GM12878 (cell line): ENCODE measurements around the gene CAMKK2. TPM values are rescaled to one million over a fixed set of nuclear protein-coding genes. Genes with fewer than 3 reads are reported as not detected.

ENCODE experiments used
- ATAC-seq: fragments of 200-7000 bp; cut with Tn5 transposase; 3 replicates; pipeline ENCODE4 v1.9.1; 2020; ENCODE audit warnings: mild to moderate bottlenecking, moderate library complexity
- BruUV-seq: library from RNA; stranded (reverse); fragments of 400-500 nt; replicated peaks from 2 replicates; lab custom pipeline; 2021; lab: Mats Ljungman, UMichigan
- CTCF ChIA-PET: fragments of 300-600 bp; sonication (Branson Sonifier 250); formaldehyde crosslinking; extraction: SDS; loops from one replicate; lab custom pipeline; 2021; ENCODE audit warnings: inconsistent platforms; lab: Yijun Ruan, JAX
- POLR2A ChIA-PET: fragments of 350-600 bp; formaldehyde crosslinking; extraction: SDS; loops from one replicate; lab custom pipeline; 2021; ENCODE audit warnings: inconsistent platforms; lab: Charles Lee
- RAD21 ChIA-PET: fragments of 300-600 bp; sonication (Branson Sonifier 250); formaldehyde crosslinking; loops from one replicate; lab custom pipeline; 2023; ENCODE audit warnings: antibody characterized with exemption; ENCODE audit not compliant: unreplicated experiment; lab: Charles Lee
- SMC1A ChIA-PET: fragments of 300-600 bp; sonication (Branson Sonifier 250); formaldehyde crosslinking; loops from one replicate; lab custom pipeline; 2023; ENCODE audit not compliant: unreplicated experiment, uncharacterized antibody; lab: Charles Lee
- DNase-seq: peaks from one replicate; pipeline ENCODE4 v3.0.0-alpha.2; 2011; ENCODE audit warnings: low read depth, low spot score
- FAIRE-seq: peaks from 3 replicates; lab custom pipeline; 2011; peaks lifted over from hg19 to GRCh38; lab: Jason Lieb, UNC
- H2AFZ ChIP-seq: 2 replicates; pipeline ENCODE4 v1.6.0; 2011; ENCODE audit warnings: low read depth, low read length, control low read depth; ENCODE audit not compliant: control insufficient read depth
- H3K27ac ChIP-seq: 2 replicates; pipeline ENCODE4 v1.5.1; 2011; ENCODE audit warnings: control low read depth; ENCODE audit not compliant: control insufficient read depth, insufficient read depth
- H3K27me3 ChIP-seq, 2 experiments: replicated peaks in 1 of 2; 2 replicates each; pipeline versions ENCODE4 v1.6.0 to v1.6.1; 2011; ENCODE audit warnings: low read length in 1 of 2; ENCODE audit not compliant: control insufficient read depth in 2 of 2, insufficient read depth in 2 of 2
- H3K36me3 ChIP-seq, 2 experiments: 2 replicates each; pipeline ENCODE4 v1.5.1; 2011; ENCODE audit warnings: low read length in 1 of 2; ENCODE audit not compliant: control insufficient read depth in 2 of 2, insufficient read depth in 2 of 2
- H3K4me1 ChIP-seq: 2 replicates; pipeline ENCODE4 v1.6.1; 2011; ENCODE audit warnings: mild to moderate bottlenecking, low read length, moderate library complexity, mixed read lengths; ENCODE audit not compliant: control insufficient read depth, insufficient read depth
- H3K4me2 ChIP-seq: 2 replicates; pipeline ENCODE4 v1.6.0; 2011; ENCODE audit warnings: control low read depth; ENCODE audit not compliant: control insufficient read depth, insufficient read depth
- H3K4me3 ChIP-seq: fragments of 200-600 bp; sonication (generic); 2 replicates; pipeline ENCODE4 v1.5.1; 2016
- H3K79me2 ChIP-seq: 2 replicates; pipeline ENCODE4 v1.6.0; 2011; ENCODE audit warnings: low read length; ENCODE audit not compliant: control insufficient read depth, insufficient read depth
- H3K9ac ChIP-seq: 2 replicates; pipeline ENCODE4 v1.8.0; 2011; ENCODE audit warnings: low read length, control low read depth, mixed read lengths; ENCODE audit not compliant: control insufficient read depth, insufficient read depth
- H3K9me3 ChIP-seq: replicated peaks from 3 replicates; pipeline ENCODE4 v1.5.1; 2011; ENCODE audit warnings: mild to moderate bottlenecking, low read length; ENCODE audit not compliant: control insufficient read depth, insufficient read depth
- H4K20me1 ChIP-seq: 2 replicates; pipeline ENCODE4 v1.6.0; 2011; ENCODE audit not compliant: control insufficient read depth, insufficient read depth
- HCFC1 ChIP-seq: fragments of 150-350 bp; IDR thresholded peaks from 2 replicates; pipeline ENCODE4 v1.6.1; 2014; ENCODE audit warnings: low read length
- HSF1 ChIP-seq: fragments of 150-350 bp; IDR thresholded peaks from 2 replicates; pipeline ENCODE4 v1.6.1; 2014; ENCODE audit warnings: mild to moderate bottlenecking, low read depth, low read length
- PKNOX1 ChIP-seq: fragments of 450-650 bp; IDR thresholded peaks from 2 replicates; pipeline ENCODE4 v1.6.1; 2016; ENCODE audit warnings: mild to moderate bottlenecking
- RELA ChIP-seq: fragments of 450-650 bp; IDR thresholded peaks from 2 replicates; pipeline ENCODE4 v1.8.0; 2014; ENCODE audit warnings: borderline replicate concordance; ENCODE audit not compliant: partially characterized antibody
- SKIL ChIP-seq: fragments of 450-650 bp; IDR thresholded peaks from 2 replicates; pipeline ENCODE4 v1.6.1; 2017; ENCODE audit warnings: mild to moderate bottlenecking, low read depth, inconsistent platforms; ENCODE audit not compliant: poor library complexity, severe bottlenecking
- STAT1 ChIP-seq: fragments of 450-650 bp; conservative IDR thresholded peaks from 2 replicates; pipeline ENCODE4 v1.6.1; 2014; ENCODE audit warnings: antibody characterized with exemption, mild to moderate bottlenecking
- ZBED1 ChIP-seq: IDR thresholded peaks from 2 replicates; pipeline ENCODE4 v1.6.1; 2016; ENCODE audit warnings: borderline replicate concordance
- WGBS: methylation state at CpG from one replicate; pipeline ENCODE4 v1.1.6; 2016; ENCODE audit warnings: low lambda C conversion rate; ENCODE audit not compliant: insufficient replicate concordance, insufficient coverage; ENCODE audit errors: missing lambda C conversion rate; 5-methylcytosine and 5-hydroxymethylcytosine counted together
- in situ Hi-C: fragments of 300-500 bp; cut with MboI; formaldehyde crosslinking; loops from 9 replicates; pipeline ENCODE4 v1.14.3; 2018; ENCODE audit warnings: mixed read lengths
- intact Hi-C: fragments of 100-400 bp; cut with micrococcal nuclease; formaldehyde crosslinking; loops from one replicate; pipeline ENCODE4 v1.14.2; 2022; ENCODE audit not compliant: unreplicated experiment
- polyA plus RNA-seq, 11 experiments: library from polyadenylated mRNA; depleted of rRNA in 4 of 11; unstranded in 6 of 11; stranded (reverse) in 5 of 11; fragments of >200 nt; fragmentation: Nextera tagmentation in 4 of 11; fragmentation: Illumina TruSeq in 1 of 11; extraction: Ambion mirVana in 4 of 11; extraction: Trizol in 1 of 11; gene quantifications; 1 replicate in 1 of 11; 2 replicates in 10 of 11; pipeline versions ENCODE4 v1.2.1 to v1.2.3, GENCODE V29; 2011 to 2016; ENCODE audit warnings: inconsistent platforms in 2 of 11, missing spikeins in 2 of 11, low read depth in 1 of 11
- total RNA-seq, 4 experiments: library from RNA; depleted of rRNA in 3 of 4; stranded (reverse); fragments of >200 nt in 3 of 4; fragmentation: Illumina TruSeq in 1 of 4; extraction: Trizol in 1 of 4; gene quantifications; 2 replicates each; pipeline versions ENCODE4 v1.2.1 to v1.2.3, GENCODE V29; 2013 to 2021

CAMKK2 gene
- total and polyA plus RNA-seq, 10 of the 15 experiments (the other 5 are each of a cell fraction or from before 2014, with no cell fraction given), result 5.2 to 40.6 (median 26.6) TPM

- SMC1A ChIA-PET, result interaction anchor here (0.5 to 5.2 kb wide), 7 partner anchors 34 to 425 kb away, joined by 3 to 31 read pairs (median 5); no protein-coding TSS in a partner anchor
These were observed 37.2 kb upstream of the CAMKK2 start for GRCh38 chr12:121333747-121334146.

More at GRCh38 chr12:121333747-121334146, 37.2 kb upstream of the CAMKK2 start:
- WGBS, result 100% methylated on average over 1 of the region's 1 CpG
- no peak overlapping the region for H3K27ac ChIP-seq
- H3K4me2 ChIP-seq, result no peak overlapping the region
- DNase-seq (no peak), FAIRE-seq (no peak), ATAC-seq (no peak)
- no peak for TF ChIP-seq RELA
- TF ChIP-seq STAT1, result no peak
- TF ChIP-seq ZBED1, result no peak
- no peak for TF ChIP-seq SKIL
- TF ChIP-seq HCFC1, result no peak
- no peak for TF ChIP-seq PKNOX1
- TF ChIP-seq HSF1, result no peak
- H3K36me3 ChIP-seq, result peaks cover 11 to 32% of the 10 kb centered on the region in 2 experiments
- H2AFZ ChIP-seq, result no peak overlapping the region
- intact Hi-C loops, result loop anchor here (5.0 kb wide), 2 partner anchors 69 to 349 kb away; partner anchors contain the start of gene RNF34
- H3K27me3 ChIP-seq, result no peaks in the 10 kb centered on the region
- ChIA-PET POLR2A (no interaction called here), RAD21 (interaction anchor here (0.6 to 2.7 kb wide), 4 partner anchors 9 to 110 kb away, joined by 3 to 21 read pairs (median 4); no protein-coding TSS in a partner anchor), CTCF (interaction anchor here (0.6 to 6.6 kb wide), 16 partner anchors 10 to 352 kb away, joined by 3 to 90 read pairs (median 8); partner anchors contain the start of gene RNF34)
- no TSS peak for BruUV-seq
- no peak overlapping the region for H3K4me3 ChIP-seq
- H4K20me1 ChIP-seq, result no peaks in the 10 kb centered on the region
- H3K9ac ChIP-seq, result no peak overlapping the region
- no peaks in the 10 kb centered on the region for H3K9me3 ChIP-seq
- no peaks in the 10 kb centered on the region for H3K79me2 ChIP-seq
- H3K4me1 ChIP-seq, result no peaks in the 10 kb centered on the region
- in situ Hi-C loops, result loop anchor here (25.0 kb wide), 1 partner anchor 104 kb away; no protein-coding TSS in a partner anchor
